Measurements from ENCODE around the gene NSD1.
A peak's percentile ranks its signal among the peaks of the same experiment; 100 is the strongest.

NSD1 gene

DNA sequence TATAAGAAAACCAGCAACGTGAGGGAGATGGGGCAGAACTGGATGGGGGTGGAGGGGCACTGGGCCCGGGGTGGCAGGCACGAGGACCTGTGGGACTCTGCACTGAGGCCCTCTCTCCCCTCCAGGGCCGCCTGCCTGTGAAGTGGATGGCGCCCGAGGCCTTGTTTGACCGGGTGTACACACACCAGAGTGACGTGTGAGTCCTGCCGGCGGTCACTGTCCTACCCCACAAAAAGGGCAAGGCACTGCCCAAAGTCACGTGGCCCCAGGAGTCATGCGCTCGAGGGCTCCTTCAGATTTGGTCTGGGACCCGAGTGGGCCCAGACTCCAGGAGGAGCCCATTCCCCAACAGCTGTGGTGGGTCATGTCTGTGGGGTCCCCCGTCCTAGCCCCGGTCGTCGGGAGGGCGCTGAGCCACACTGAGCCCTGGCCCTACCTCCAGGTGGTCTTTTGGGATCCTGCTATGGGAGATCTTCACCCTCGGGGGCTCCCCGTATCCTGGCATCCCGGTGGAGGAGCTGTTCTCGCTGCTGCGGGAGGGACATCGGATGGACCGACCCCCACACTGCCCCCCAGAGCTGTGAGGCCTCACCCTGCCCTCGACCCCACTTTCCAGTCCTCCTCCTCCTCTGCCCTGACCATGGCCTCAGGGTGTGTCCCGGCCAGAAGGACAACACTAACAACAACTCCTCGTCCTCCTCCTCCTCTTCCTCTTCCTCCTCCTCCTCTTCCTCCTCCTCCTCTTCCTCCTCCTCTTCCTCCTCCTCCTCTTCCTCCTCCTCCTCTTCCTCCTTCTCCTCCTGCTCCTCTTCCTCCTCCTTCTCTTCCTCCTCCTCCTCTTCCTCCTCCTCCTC, 37.2 kb upstream of the NSD1 start:
- no peak for DNase-seq

- no peak for DNase-seq
Measured at GRCh38 chr5:177097016-177097985, 36.3 kb upstream of the NSD1 start.

DNA sequence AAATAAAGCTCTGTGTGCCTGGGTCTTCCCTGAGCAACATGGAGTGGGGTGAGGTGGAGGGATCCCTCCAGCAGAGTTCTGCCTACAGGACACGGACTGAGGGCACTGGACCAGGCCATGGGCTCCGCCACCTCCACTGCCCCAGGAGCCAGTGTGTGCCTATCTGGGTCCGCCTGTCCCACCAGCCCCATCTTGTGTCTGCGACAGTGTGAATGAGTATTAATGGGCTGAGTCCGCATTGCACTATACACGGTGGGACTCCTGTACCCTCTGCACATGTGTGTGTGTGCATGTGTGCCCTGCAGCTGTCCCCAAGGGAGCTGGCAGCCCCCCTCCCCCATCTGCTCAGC, 35.5 kb upstream of the NSD1 start:
- DNase-seq: no peak

DNA sequence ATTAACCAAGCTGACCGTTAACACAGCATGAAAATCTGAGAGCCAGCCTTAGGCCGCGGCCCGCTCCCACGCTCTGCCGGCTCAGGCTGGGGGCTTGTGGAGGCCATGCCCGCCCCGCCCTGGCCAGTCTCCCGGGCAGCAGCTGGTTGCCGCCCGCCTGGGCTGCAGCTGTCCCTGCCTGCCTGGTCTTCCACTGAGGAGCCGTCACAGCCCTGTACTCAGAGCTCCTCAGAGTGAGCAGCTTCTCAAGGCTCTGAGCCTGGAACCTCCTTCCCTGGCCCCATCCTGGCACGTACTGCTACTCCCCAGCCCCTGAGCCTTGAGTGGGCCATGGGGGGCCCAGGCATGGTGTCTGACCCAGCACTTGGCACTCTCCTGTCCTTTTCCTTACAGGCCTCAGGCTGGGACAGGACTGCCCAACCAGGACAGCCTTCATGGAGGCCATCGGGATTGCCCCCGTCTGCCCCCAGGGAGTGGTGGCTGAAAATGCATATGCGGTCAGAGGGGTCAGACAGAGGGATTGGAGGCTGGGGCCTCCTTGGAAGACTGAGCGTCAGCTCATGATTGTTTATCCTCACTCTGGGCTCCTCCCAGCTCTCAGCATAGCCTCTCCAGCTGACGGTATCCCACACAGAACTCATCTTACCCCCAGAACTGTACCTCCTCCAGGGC, 35.0 kb upstream of the NSD1 start:
- DNase-seq: peak in 36 of 56 donors; percentile 6 to 60 (median 20)

- no peak for DNase-seq
Measured at GRCh38 chr5:177099422-177100093, 34.0 kb upstream of the NSD1 start.

GRCh38 chr5:177100714-177101121, 32.9 kb upstream of the NSD1 start:
- DNase-seq: no peak

GRCh38 chr5:177103523-177104253, 29.9 kb upstream of the NSD1 start:
- DNase-seq: no peak

DNA sequence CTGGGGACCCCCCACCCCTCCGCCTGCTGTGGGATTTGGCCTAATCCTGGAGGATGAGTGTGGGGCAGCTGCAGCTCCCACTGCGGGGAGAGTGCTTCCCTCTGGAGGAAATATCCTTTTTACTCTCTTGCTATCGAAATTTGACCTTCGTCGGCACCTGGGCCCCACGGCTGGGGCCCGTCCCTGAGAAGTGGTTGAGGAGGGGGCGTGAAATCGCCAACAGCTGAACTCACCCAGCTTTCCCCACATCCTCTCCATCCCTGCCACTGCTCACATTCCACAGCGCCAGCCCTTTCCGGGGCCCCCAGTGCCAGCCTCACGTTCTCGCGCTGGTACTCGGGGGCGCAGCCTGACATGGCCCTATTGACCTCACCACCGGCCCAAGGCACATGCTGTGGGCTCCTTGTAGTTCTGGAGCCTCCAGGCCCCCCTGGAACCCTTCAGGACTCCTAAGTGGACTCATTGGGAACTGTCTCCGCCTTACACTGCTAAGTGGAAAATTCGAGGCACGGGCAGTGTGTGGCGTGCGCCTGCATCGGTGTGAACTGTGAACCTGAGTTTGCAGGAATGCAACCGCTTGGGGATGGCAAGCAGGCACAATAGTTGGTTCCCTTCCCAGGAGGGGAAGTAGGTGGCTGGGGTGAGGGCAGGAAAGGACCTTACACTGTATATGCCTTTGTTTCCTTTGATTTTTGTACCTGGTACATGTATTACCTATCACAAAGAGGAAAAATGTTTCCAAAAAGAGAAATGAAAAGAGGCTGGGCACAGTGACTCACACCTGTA, 27.7 kb upstream of the NSD1 start:
- no peak for DNase-seq

GRCh38 chr5:177107159-177107558, 26.4 kb upstream of the NSD1 start:
- DNase-seq: no peak

DNA sequence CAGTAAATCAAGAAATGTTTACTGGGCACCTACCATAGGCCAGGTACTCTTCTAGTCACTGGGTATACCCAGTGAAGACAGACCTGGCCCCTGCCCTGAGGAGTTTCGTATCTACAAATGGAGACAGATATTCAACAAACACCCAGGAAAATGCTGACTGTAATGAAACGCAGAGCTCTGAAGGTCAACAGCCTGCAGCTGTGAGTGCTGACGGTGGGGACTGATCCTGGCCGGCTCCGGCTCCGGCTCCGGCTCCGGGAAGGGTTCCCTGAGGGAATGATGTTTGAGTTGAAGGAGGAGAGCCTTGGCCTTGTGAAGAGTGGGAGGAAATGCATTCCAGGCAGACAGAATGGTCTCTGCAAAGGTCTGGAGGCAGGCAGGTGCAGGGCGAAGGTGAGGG, 23.8 kb upstream of the NSD1 start:
- DNase-seq: no peak

- DNase-seq: peak in 42 of 56 donors; percentile 6 to 76 (median 38)
Measured at GRCh38 chr5:177111720-177112394, 21.7 kb upstream of the NSD1 start.

- DNase-seq: no peak
Measured at GRCh38 chr5:177112589-177113220, 20.9 kb upstream of the NSD1 start.

- DNase-seq: peak in 50 of 56 donors; percentile 15 to 86 (median 60)
Measured at GRCh38 chr5:177113566-177114424, 19.8 kb upstream of the NSD1 start.

- DNase-seq: peak; percentile 17 to 94 (median 86)
Measured at GRCh38 chr5:177116631-177117373, 16.8 kb upstream of the NSD1 start.

GRCh38 chr5:177117441-177118045, 16.0 kb upstream of the NSD1 start:
- DNase-seq: no peak

DNA sequence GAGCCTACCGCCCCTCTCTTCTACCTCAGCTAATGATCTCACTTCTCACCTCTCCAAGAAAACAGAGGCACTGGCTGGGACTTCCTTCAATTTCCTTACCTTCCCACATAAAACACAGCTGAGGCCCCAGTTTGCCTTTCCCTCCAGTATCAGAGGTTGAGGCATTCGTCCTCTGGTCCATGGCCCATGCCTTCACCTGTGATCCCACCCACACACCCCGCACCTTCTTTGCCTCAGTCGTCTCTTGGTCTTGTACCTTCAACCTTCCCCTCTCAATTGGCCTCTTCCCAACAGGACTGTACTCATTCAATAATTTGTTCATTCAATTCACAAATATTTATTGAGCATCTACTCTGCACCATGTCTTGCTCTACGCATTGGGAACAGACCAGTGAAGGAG, 11.0 kb upstream of the NSD1 start:
- DNase-seq: no peak
